Activated effector memory CD4-positive, alpha-beta T cell treated with anti-CD3 and anti-CD28 coated beads, Interleukin-2, amount 50 U/mL, for 16 hours (primary cell): ENCODE results near the gene PLXNA2.

ENCODE experiments used
- DNase-seq: peaks from one replicate; pipeline ENCODE4 v3.0.0-alpha.2; 2020

PLXNA2 gene

GRCh38 chr1:208036918-208037766 is 207.0 kb downstream of the PLXNA2 start:
- DNase-seq: no peak

- DNase-seq: no peak
Observed at GRCh38 chr1:208036106-208036808, 207.9 kb downstream of the PLXNA2 start.

GRCh38 chr1:208034135-208034534 is 210.0 kb downstream of the PLXNA2 start:
- DNase-seq: no peak

GRCh38 chr1:208033236-208033635 is 210.9 kb downstream of the PLXNA2 start:
- no peak for DNase-seq

- DNase-seq: no peak
Observed at GRCh38 chr1:208031932-208032320, 212.3 kb downstream of the PLXNA2 start.

GRCh38 chr1:208031316-208031931 is 212.8 kb downstream of the PLXNA2 start:
- no peak for DNase-seq

GRCh38 chr1:208030288-208031091 is 213.7 kb downstream of the PLXNA2 start:
- no peak for DNase-seq

GRCh38 chr1:208029381-208030287 is 214.6 kb downstream of the PLXNA2 start:
- DNase-seq: no peak

- no peak for DNase-seq
Observed at GRCh38 chr1:208028526-208028925, 215.7 kb downstream of the PLXNA2 start.

- no peak for DNase-seq
Observed at GRCh38 chr1:208027861-208028260, 216.3 kb downstream of the PLXNA2 start.

- no peak for DNase-seq
Observed at GRCh38 chr1:208026880-208027438, 217.2 kb downstream of the PLXNA2 start.

- no peak for DNase-seq
Observed at GRCh38 chr1:208025031-208025430, 219.2 kb downstream of the PLXNA2 start.

GRCh38 chr1:208024406-208024805 is 219.8 kb downstream of the PLXNA2 start:
- no peak for DNase-seq

GRCh38 chr1:208019257-208019656 is 224.9 kb downstream of the PLXNA2 start:
- peak; percentile 25 for DNase-seq

- DNase-seq: peak; percentile 24
Observed at GRCh38 chr1:208015255-208015654, 228.9 kb downstream of the PLXNA2 start.

- DNase-seq: peak; percentile 6
Observed at GRCh38 chr1:208013210-208013609, 231.0 kb downstream of the PLXNA2 start.

- no peak for DNase-seq
Observed at GRCh38 chr1:208012721-208013120, 231.5 kb downstream of the PLXNA2 start.

GRCh38 chr1:208010487-208011071 is 233.6 kb downstream of the PLXNA2 start:
- no peak for DNase-seq

- no peak for DNase-seq
Observed at GRCh38 chr1:208009706-208010444, 234.3 kb downstream of the PLXNA2 start.

GRCh38 chr1:208009303-208009702 is 234.9 kb downstream of the PLXNA2 start:
- no peak for DNase-seq
